ENCODE data around the gene PAQR3. TPM values are rescaled to one million over a fixed set of nuclear protein-coding genes. Genes with fewer than 3 reads are reported as not detected.

The PAQR3 gene
- total and polyA plus RNA-seq, 9 of the 15 experiments (the other 6 are each of a cell fraction or from before 2014, with no cell fraction given), result 10.7 to 77.1 (median 31.6) TPM

- WGBS (ENCODE audit: insufficient coverage, low coverage, missing lambda C conversion rate), result 43% methylated on average over 5 of the region's 5 CpGs
- BruUV-seq (replicated peaks), result no TSS peak
- in situ Hi-C loops (cut with MboI), result no loop called here
- TF ChIP-seq ID3 (CRISPR knock-in tag; IDR thresholded peaks at IDR 0.05) (no peak), ID3 (tag; IDR thresholded peaks at IDR 0.05) (no peak), FOXA1 (IDR thresholded peaks at IDR 0.05; ENCODE audit: borderline replicate concordance) (no peak), ZNF384 (IDR thresholded peaks at IDR 0.05; ENCODE audit: low read depth, low read length) (no peak), HNRNPLL (IDR thresholded peaks at IDR 0.05; ENCODE audit: low read depth, low read length, poor library complexity, severe bottlenecking) (no peak), PRMT5 (CRISPR knock-in tag; IDR thresholded peaks at IDR 0.05) (no peak), BCOR (IDR thresholded peaks at IDR 0.05) (no peak), HMBOX1 (IDR thresholded peaks at IDR 0.05) (no peak), CEBPG (CRISPR knock-in tag; IDR thresholded peaks at IDR 0.05) (no peak), CEBPG (tag; conservative IDR thresholded peaks at IDR 0.05 in 1 of 2, IDR thresholded peaks at IDR 0.05 in 1 of 2) (no peak), NR1H2 (CRISPR knock-in tag; IDR thresholded peaks at IDR 0.05) (no peak), ZNF165 (CRISPR knock-in tag; IDR thresholded peaks at IDR 0.05; ENCODE audit: borderline replicate concordance) (no peak), ZNF277 (CRISPR knock-in tag; IDR thresholded peaks at IDR 0.05; ENCODE audit: borderline replicate concordance) (no peak), ETV5 (CRISPR knock-in tag; IDR thresholded peaks at IDR 0.05; ENCODE audit: low read depth) (no peak), TGIF2 (CRISPR knock-in tag; IDR thresholded peaks at IDR 0.05) (no peak), SETDB1 (IDR thresholded peaks at IDR 0.05; ENCODE audit: low read length) (no peak), TRIM25 (IDR thresholded peaks at IDR 0.05; ENCODE audit: borderline replicate concordance) (no peak), HINFP (tag; conservative IDR thresholded peaks at IDR 0.05; ENCODE audit: low read depth) (no peak)
Observed at GRCh38 chr4:78953231-78953630, 14.0 kb upstream of the PAQR3 start.

More at GRCh38 chr4:78953231-78953630, 14.0 kb upstream of the PAQR3 start:
- H3K79me2 ChIP-seq (ENCODE audit: control insufficient read depth, insufficient read depth, low read length), result no peaks in the 10 kb centered on the region
- FAIRE-seq (no peak), DNase-seq (ENCODE audit: extremely low read depth in 1 of 4, low spot score in 3 of 4) (no peak), ATAC-seq (no peak)
- peaks cover 0 to 5% of the 10 kb centered on the region in 2 experiments; a peak in 1 of 5 replicates for H3K4me1 ChIP-seq (replicated peaks in 1 of 2; ENCODE audit: control insufficient read depth in 2 of 2, insufficient read depth in 2 of 2, low read length in 2 of 2)
- H3K4me3 ChIP-seq, result no peak overlapping the region
- no peak overlapping the region for H3K4me2 ChIP-seq (ENCODE audit: insufficient read depth, low read length)
- no peaks in the 10 kb centered on the region for H4K20me1 ChIP-seq (replicated peaks; ENCODE audit: control insufficient read depth, insufficient read depth, low read length)
- no peak overlapping the region for H2AFZ ChIP-seq (ENCODE audit: low read depth, low read length)
- intact Hi-C loops (cut with micrococcal nuclease), result loop anchor here (2.0 to 5.0 kb wide), 5 partner anchors 90 to 1409 kb away; no protein-coding TSS in a partner anchor
- ChIA-PET CTCF (ENCODE audit: low intra/inter-chr PET ratio) (no interaction called here), POLR2A (no interaction called here)
- no peaks in the 10 kb centered on the region for H3K9me3 ChIP-seq (replicated peaks; ENCODE audit: control insufficient read depth, insufficient read depth, low read depth, low read length)
- H3K27ac ChIP-seq (ENCODE audit: extremely low read depth, low read depth, low read length), result no peak overlapping the region
- H3K9ac ChIP-seq (ENCODE audit: insufficient read depth in 1 of 2, low read depth in 2 of 2, low read length in 2 of 2), result no peak overlapping the region
- no peaks in the 10 kb centered on the region for H3K27me3 ChIP-seq (ENCODE audit: control insufficient read depth in 2 of 2, insufficient read depth in 2 of 2, low read length in 2 of 2)
- no peaks in the 10 kb centered on the region for H3K9me1 ChIP-seq (ENCODE audit: control insufficient read depth, insufficient read depth, low read length)
- H3K36me3 ChIP-seq (ENCODE audit: control insufficient read depth, insufficient read depth, low read length), result no peaks in the 10 kb centered on the region

Data from K562 (cell line).